Panc1 (cell line): ENCODE results near the gene KCNQ1. TPM values are rescaled to one million over a fixed set of nuclear protein-coding genes. Genes with fewer than 3 reads are reported as not detected.

Experiments
- ATAC-seq: fragments of 200-7000 bp; cut with Tn5 transposase; 2 replicates; pipeline ENCODE4 v1.9.1; 2020; ENCODE audit warnings: mild to moderate bottlenecking, moderate library complexity
- BruUV-seq: library from RNA; stranded (reverse); fragments of 400-500 nt; replicated peaks from 2 replicates; lab custom pipeline; 2021; lab: Mats Ljungman, UMichigan
- CTCF ChIA-PET: fragments of 300-600 bp; sonication (Branson Sonifier 250); formaldehyde crosslinking; loops from one replicate; lab custom pipeline; 2022; ENCODE audit warnings: antibody characterized with exemption; lab: Charles Lee
- POLR2A ChIA-PET: fragments of 300-600 bp; sonication (Branson Sonifier 250); formaldehyde crosslinking; loops from one replicate; lab custom pipeline; 2022; ENCODE audit warnings: antibody characterized with exemption; lab: Charles Lee
- DNase-seq: peaks from one replicate; pipeline ENCODE4 v3.0.0-alpha.2; 2010; ENCODE audit warnings: low read depth, low spot score
- H3K27ac ChIP-seq: 2 replicates; pipeline ENCODE4 v1.5.1; 2011; ENCODE audit warnings: mild to moderate bottlenecking, low read length, inconsistent platforms
- H3K27me3 ChIP-seq: fragments of 200-500 bp; sonication (Bioruptor generic); 2 replicates; pipeline ENCODE4 v1.6.0; 2014; ENCODE audit warnings: low read length, inconsistent platforms; ENCODE audit not compliant: control insufficient read depth, insufficient read depth
- H3K36me3 ChIP-seq: fragments of 200-500 bp; sonication (Bioruptor generic); 2 replicates; pipeline ENCODE4 v1.5.1; 2014; ENCODE audit warnings: inconsistent platforms, mild to moderate bottlenecking, low read length, moderate library complexity; ENCODE audit not compliant: control insufficient read depth, insufficient read depth
- H3K4me1 ChIP-seq: 2 replicates; pipeline ENCODE4 v1.5.1; 2011; ENCODE audit warnings: inconsistent platforms, mild to moderate bottlenecking, low read length, moderate library complexity; ENCODE audit not compliant: control insufficient read depth, insufficient read depth
- H3K4me3 ChIP-seq, 2 experiments: 2 replicates each; pipeline ENCODE4 v1.5.1; 2011 to 2012; ENCODE audit warnings: low read depth in 2 of 2, low read length in 2 of 2, mild to moderate bottlenecking in 2 of 2, inconsistent platforms in 1 of 2, moderate library complexity in 1 of 2
- H3K9me3 ChIP-seq: fragments of 200-500 bp; sonication (Bioruptor generic); 2 replicates; pipeline ENCODE4 v1.5.1; 2014; ENCODE audit warnings: low read depth, mild to moderate bottlenecking, inconsistent platforms, low read length, moderate library complexity; ENCODE audit not compliant: control insufficient read depth, insufficient read depth
- CTCF ChIP-seq: fragments of 450-650 bp; IDR thresholded peaks from 2 replicates; pipeline ENCODE4 v1.5.1; 2017; ENCODE audit warnings: mild to moderate bottlenecking
- POLR2AphosphoS5 ChIP-seq: IDR thresholded peaks from 2 replicates; pipeline ENCODE4 v1.6.1; 2012; ENCODE audit warnings: mild to moderate bottlenecking, low read depth, low read length, moderate library complexity
- REST ChIP-seq, 2 experiments: IDR thresholded peaks; 2 replicates each; pipeline ENCODE4 v1.6.1; 2011 to 2012; ENCODE audit warnings: low read depth in 2 of 2, control low read depth in 1 of 2, low read length in 1 of 2, mild to moderate bottlenecking in 1 of 2, moderate library complexity in 1 of 2; ENCODE audit not compliant: insufficient read depth in 1 of 2
- SIN3A ChIP-seq: IDR thresholded peaks from 2 replicates; pipeline ENCODE4 v1.6.1; 2012; ENCODE audit warnings: low read depth, mild to moderate bottlenecking, low read length, moderate library complexity, borderline replicate concordance; ENCODE audit not compliant: insufficient read depth
- TCF7L2 ChIP-seq: IDR thresholded peaks from 2 replicates; pipeline ENCODE4 v1.6.1; 2011; ENCODE audit warnings: mild to moderate bottlenecking, low read depth, low read length, inconsistent platforms
- in situ Hi-C: cut with HindIII; loops from 2 replicates; pipeline ENCODE4 v1.10.0; 2016; ENCODE audit warnings: low sequenced_read_pairs, low pct_unique_long_range_greater_than_20kb
- intact Hi-C: fragments of 100-400 bp; cut with micrococcal nuclease; formaldehyde crosslinking; loops from one replicate; pipeline ENCODE4 v1.10.0; 2022; ENCODE audit not compliant: unreplicated experiment
- total RNA-seq: library from RNA; stranded (reverse); gene quantifications from one replicate; pipeline ENCODE4 v1.2.1, GENCODE V29; 2021; ENCODE audit not compliant: unreplicated experiment

The KCNQ1 gene
- total RNA-seq, 1 experiment from 2014 or later, result 1.0 TPM

- POLR2A ChIA-PET, result interaction anchor here (0.7 kb wide), 1 partner anchor 27 kb away, joined by 3 read pairs; no protein-coding TSS in a partner anchor
- TF ChIP-seq REST (IDR thresholded peaks at IDR 0.05; ENCODE audit: insufficient read depth in 1 of 2, low read depth in 2 of 2, low read length in 1 of 2), result no peak
- TF ChIP-seq SIN3A, result 0 out of 2 replicates have a peak, but pooled peaks have one; percentile 20
- BruUV-seq, result no TSS peak
- Histone ChIP-seq H3K9me3 (no peaks in the 10 kb centered on the region), H3K27ac (no peak overlapping the region), H3K27me3 (no peaks in the 10 kb centered on the region), H3K4me1 (peaks cover 2% of the 10 kb centered on the region; the same call in 1 of the 2 replicates), H3K36me3 (no peaks in the 10 kb centered on the region), H3K4me3 (peak overlapping the region; percentile 54 to 56)
- in situ Hi-C loops, result no loop called here
- intact Hi-C loops, result loop anchor here (10.0 kb wide), 1 partner anchor 189 kb away; the partner anchor contains the start of gene KCNQ1OT1
- DNase-seq (no peak), ATAC-seq (no peak)
- CTCF ChIA-PET, result interaction anchor here (2.7 kb wide), 1 partner anchor 351 kb away, joined by 21 read pairs; no protein-coding TSS in a partner anchor
Measured at GRCh38 chr11:2883640-2883978, 438.8 kb downstream of the KCNQ1 start.

GRCh38 chr11:2883979-2884815 lies 439.4 kb downstream of the KCNQ1 start:
- no peak for DNase-seq
- TF ChIP-seq CTCF (no peak), POLR2AphosphoS5 (no peak), REST (IDR thresholded peaks at IDR 0.05; ENCODE audit: insufficient read depth in 1 of 2, low read depth in 2 of 2, low read length in 1 of 2) (no peak), TCF7L2 (0 out of 2 replicates have a peak, but pooled peaks have one; percentile 34), SIN3A (no peak)
- ChIA-PET POLR2A (no interaction called here), CTCF (interaction anchor here (0.5 to 2.7 kb wide), 2 partner anchors 352 to 1091 kb away, joined by 9 to 21 read pairs; no protein-coding TSS in a partner anchor)
- Histone ChIP-seq H3K4me3 (peak overlapping the region; percentile 54 to 56), H3K9me3 (no peaks in the 10 kb centered on the region), H3K4me1 (peaks cover 2% of the 10 kb centered on the region; the same call in 1 of the 2 replicates), H3K36me3 (no peaks in the 10 kb centered on the region), H3K27ac (no peak overlapping the region), H3K27me3 (no peaks in the 10 kb centered on the region)
- intact Hi-C loops, result loop anchor here (10.0 kb wide), 1 partner anchor 189 kb away; the partner anchor contains the start of gene KCNQ1OT1
- in situ Hi-C loops, result no loop called here
- no TSS peak for BruUV-seq
- ATAC-seq, result peak; percentile 52
